Panc1 (cell line): Measurements from ENCODE around the gene DCANP1. TPM values are rescaled to one million over a fixed set of nuclear protein-coding genes. Genes with fewer than 3 reads are reported as not detected.

Experiments
- ATAC-seq: fragments of 200-7000 bp; cut with Tn5 transposase; 2 replicates; pipeline ENCODE4 v1.9.1; 2020; ENCODE audit warnings: mild to moderate bottlenecking, moderate library complexity
- BruUV-seq: library from RNA; stranded (reverse); fragments of 400-500 nt; replicated peaks from 2 replicates; lab custom pipeline; 2021; lab: Mats Ljungman, UMichigan
- CTCF ChIA-PET: fragments of 300-600 bp; sonication (Branson Sonifier 250); formaldehyde crosslinking; loops from one replicate; lab custom pipeline; 2022; ENCODE audit warnings: antibody characterized with exemption; lab: Charles Lee
- POLR2A ChIA-PET: fragments of 300-600 bp; sonication (Branson Sonifier 250); formaldehyde crosslinking; loops from one replicate; lab custom pipeline; 2022; ENCODE audit warnings: antibody characterized with exemption; lab: Charles Lee
- DNase-seq: peaks from one replicate; pipeline ENCODE4 v3.0.0-alpha.2; 2010; ENCODE audit warnings: low read depth, low spot score
- H3K27ac ChIP-seq: 2 replicates; pipeline ENCODE4 v1.5.1; 2011; ENCODE audit warnings: mild to moderate bottlenecking, low read length, inconsistent platforms
- H3K27me3 ChIP-seq: fragments of 200-500 bp; sonication (Bioruptor generic); 2 replicates; pipeline ENCODE4 v1.6.0; 2014; ENCODE audit warnings: low read length, inconsistent platforms; ENCODE audit not compliant: control insufficient read depth, insufficient read depth
- H3K36me3 ChIP-seq: fragments of 200-500 bp; sonication (Bioruptor generic); 2 replicates; pipeline ENCODE4 v1.5.1; 2014; ENCODE audit warnings: inconsistent platforms, mild to moderate bottlenecking, low read length, moderate library complexity; ENCODE audit not compliant: control insufficient read depth, insufficient read depth
- H3K4me1 ChIP-seq: 2 replicates; pipeline ENCODE4 v1.5.1; 2011; ENCODE audit warnings: inconsistent platforms, mild to moderate bottlenecking, low read length, moderate library complexity; ENCODE audit not compliant: control insufficient read depth, insufficient read depth
- H3K4me3 ChIP-seq, 2 experiments: 2 replicates each; pipeline ENCODE4 v1.5.1; 2011 to 2012; ENCODE audit warnings: low read depth in 2 of 2, low read length in 2 of 2, mild to moderate bottlenecking in 2 of 2, inconsistent platforms in 1 of 2, moderate library complexity in 1 of 2
- H3K9me3 ChIP-seq: fragments of 200-500 bp; sonication (Bioruptor generic); 2 replicates; pipeline ENCODE4 v1.5.1; 2014; ENCODE audit warnings: low read depth, mild to moderate bottlenecking, inconsistent platforms, low read length, moderate library complexity; ENCODE audit not compliant: control insufficient read depth, insufficient read depth
- CTCF ChIP-seq: fragments of 450-650 bp; IDR thresholded peaks from 2 replicates; pipeline ENCODE4 v1.5.1; 2017; ENCODE audit warnings: mild to moderate bottlenecking
- POLR2AphosphoS5 ChIP-seq: IDR thresholded peaks from 2 replicates; pipeline ENCODE4 v1.6.1; 2012; ENCODE audit warnings: mild to moderate bottlenecking, low read depth, low read length, moderate library complexity
- REST ChIP-seq, 2 experiments: IDR thresholded peaks; 2 replicates each; pipeline ENCODE4 v1.6.1; 2011 to 2012; ENCODE audit warnings: low read depth in 2 of 2, control low read depth in 1 of 2, low read length in 1 of 2, mild to moderate bottlenecking in 1 of 2, moderate library complexity in 1 of 2; ENCODE audit not compliant: insufficient read depth in 1 of 2
- SIN3A ChIP-seq: IDR thresholded peaks from 2 replicates; pipeline ENCODE4 v1.6.1; 2012; ENCODE audit warnings: low read depth, mild to moderate bottlenecking, low read length, moderate library complexity, borderline replicate concordance; ENCODE audit not compliant: insufficient read depth
- TCF7L2 ChIP-seq: IDR thresholded peaks from 2 replicates; pipeline ENCODE4 v1.6.1; 2011; ENCODE audit warnings: mild to moderate bottlenecking, low read depth, low read length, inconsistent platforms
- in situ Hi-C: cut with HindIII; loops from 2 replicates; pipeline ENCODE4 v1.10.0; 2016; ENCODE audit warnings: low sequenced_read_pairs, low pct_unique_long_range_greater_than_20kb
- intact Hi-C: fragments of 100-400 bp; cut with micrococcal nuclease; formaldehyde crosslinking; loops from one replicate; pipeline ENCODE4 v1.10.0; 2022; ENCODE audit not compliant: unreplicated experiment
- total RNA-seq: library from RNA; stranded (reverse); gene quantifications from one replicate; pipeline ENCODE4 v1.2.1, GENCODE V29; 2021; ENCODE audit not compliant: unreplicated experiment

Gene DCANP1
- total RNA-seq, 1 experiment from 2014 or later, result not detected

- Histone ChIP-seq H3K4me1 (no peaks in the 10 kb centered on the region), H3K9me3 (peaks cover 6% of the 10 kb centered on the region; the same call in 1 of the 2 replicates), H3K4me3 (no peak overlapping the region), H3K27ac (no peak overlapping the region), H3K27me3 (no peaks in the 10 kb centered on the region), H3K36me3 (no peaks in the 10 kb centered on the region)
- ATAC-seq (no peak), DNase-seq (no peak)
- no TSS peak for BruUV-seq
- TF ChIP-seq TCF7L2 (no peak), REST (IDR thresholded peaks at IDR 0.05; ENCODE audit: insufficient read depth in 1 of 2, low read depth in 2 of 2, low read length in 1 of 2) (no peak), CTCF (no peak), SIN3A (no peak), POLR2AphosphoS5 (no peak)
- intact Hi-C loops, result no loop called here
- in situ Hi-C loops, result no loop called here
- POLR2A ChIA-PET, result no interaction called here
- CTCF ChIA-PET, result no interaction called here
These were observed 15.0 kb downstream of the DCANP1 start for GRCh38 chr5:135432113-135432512.

GRCh38 chr5:135430135-135430437 is 17.1 kb downstream of the DCANP1 start:
- H3K4me1 ChIP-seq, result no peaks in the 10 kb centered on the region
- in situ Hi-C loops (no loop called here), intact Hi-C loops (no loop called here)
- POLR2A ChIA-PET, result no interaction called here
- H3K36me3 ChIP-seq, result no peaks in the 10 kb centered on the region
- H3K4me3 ChIP-seq, result no peak overlapping the region
- ATAC-seq (no peak), DNase-seq (no peak)
- H3K27ac ChIP-seq, result no peak overlapping the region
- H3K9me3 ChIP-seq, result peaks cover 6% of the 10 kb centered on the region; the same call in 1 of the 2 replicates
- CTCF ChIA-PET, result no interaction called here
- BruUV-seq, result no TSS peak
- TF ChIP-seq CTCF (no peak), POLR2AphosphoS5 (no peak), REST (IDR thresholded peaks at IDR 0.05; ENCODE audit: insufficient read depth in 1 of 2, low read depth in 2 of 2, low read length in 1 of 2) (no peak), SIN3A (no peak), TCF7L2 (no peak)
- H3K27me3 ChIP-seq, result no peaks in the 10 kb centered on the region
